Measurements from ENCODE around the gene GTF2H1. TPM values are rescaled to one million over a fixed set of nuclear protein-coding genes. Genes with fewer than 3 reads are reported as not detected.
A peak's percentile ranks its signal among the peaks of the same experiment; 100 is the strongest.

Gene GTF2H1
- total and polyA plus RNA-seq, 7 donors = 14.5 to 39.2 (median 23.0) TPM

DNA sequence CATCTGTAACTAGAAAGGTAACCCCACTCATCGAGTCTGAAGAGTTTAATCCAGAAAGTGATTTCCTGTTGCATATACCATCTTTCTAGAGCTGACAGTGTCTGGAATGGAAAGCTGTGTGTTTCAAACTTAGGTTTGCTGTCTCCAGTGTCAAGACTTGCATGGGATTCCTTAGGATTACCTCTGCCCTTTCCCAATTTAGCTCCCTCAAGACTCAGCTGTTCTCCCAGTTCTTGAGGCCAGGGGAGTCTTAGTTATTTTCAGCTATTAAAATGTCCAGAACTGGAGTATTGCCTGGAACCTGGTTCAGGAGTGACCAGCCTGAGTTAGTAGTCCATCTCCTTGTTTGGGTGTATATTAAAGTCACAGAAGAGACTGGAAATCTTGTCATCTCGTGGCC, 47.0 kb downstream of the GTF2H1 start:
- Histone ChIP-seq H3K4me1 (peaks cover 6% of the 10 kb centered on the region), H3K9me3 (no peaks in the 10 kb centered on the region), H3K4me3 (no peak overlapping the region), H3K27me3 (ENCODE audit: insufficient read depth in 3 of 3, low read length in 2 of 3) (no peaks in the 10 kb centered on the region), H3K36me3 (ENCODE audit: insufficient read depth in 1 of 2, low read depth in 1 of 2) (peaks cover 5 to 33% of the 10 kb centered on the region in 2 donors), H3K27ac (peak overlapping the region; percentile 43)
- DNase-seq (no peak), ATAC-seq (peak; percentile 33 to 89 (median 64))
- intact Hi-C loops (cut with DNase I) = no loop called here
- WGBS, 3 donors = 39 to 60% (median 52%) methylated on average over 2 of the region's 2 CpGs
- TF ChIP-seq, protein P1, sequence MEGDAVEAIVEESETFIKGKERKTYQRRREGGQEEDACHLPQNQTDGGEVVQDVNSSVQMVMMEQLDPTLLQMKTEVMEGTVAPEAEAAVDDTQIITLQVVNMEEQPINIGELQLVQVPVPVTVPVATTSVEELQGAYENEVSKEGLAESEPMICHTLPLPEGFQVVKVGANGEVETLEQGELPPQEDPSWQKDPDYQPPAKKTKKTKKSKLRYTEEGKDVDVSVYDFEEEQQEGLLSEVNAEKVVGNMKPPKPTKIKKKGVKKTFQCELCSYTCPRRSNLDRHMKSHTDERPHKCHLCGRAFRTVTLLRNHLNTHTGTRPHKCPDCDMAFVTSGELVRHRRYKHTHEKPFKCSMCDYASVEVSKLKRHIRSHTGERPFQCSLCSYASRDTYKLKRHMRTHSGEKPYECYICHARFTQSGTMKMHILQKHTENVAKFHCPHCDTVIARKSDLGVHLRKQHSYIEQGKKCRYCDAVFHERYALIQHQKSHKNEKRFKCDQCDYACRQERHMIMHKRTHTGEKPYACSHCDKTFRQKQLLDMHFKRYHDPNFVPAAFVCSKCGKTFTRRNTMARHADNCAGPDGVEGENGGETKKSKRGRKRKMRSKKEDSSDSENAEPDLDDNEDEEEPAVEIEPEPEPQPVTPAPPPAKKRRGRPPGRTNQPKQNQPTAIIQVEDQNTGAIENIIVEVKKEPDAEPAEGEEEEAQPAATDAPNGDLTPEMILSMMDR (IDR thresholded peaks at IDR 0.05) = no peak

DNA sequence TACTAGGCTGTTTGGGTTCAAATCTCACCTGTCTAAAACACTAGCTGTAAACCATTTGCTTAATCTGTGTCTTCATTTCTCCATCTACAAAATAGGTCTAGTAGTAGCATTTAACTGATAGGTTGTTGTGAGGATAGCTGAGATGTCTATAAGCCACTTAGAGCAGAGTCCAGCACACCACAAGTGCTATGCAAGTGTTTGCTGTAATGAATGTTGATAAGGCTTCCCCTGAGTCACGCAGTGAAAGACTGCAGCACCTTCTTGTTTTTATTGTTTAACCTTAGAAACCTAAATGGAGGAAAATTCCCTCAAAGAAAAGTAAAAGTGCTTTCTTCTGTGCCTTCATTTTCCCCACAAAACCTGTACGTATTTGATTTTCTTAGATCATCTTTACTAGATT, 48.9 kb downstream of the GTF2H1 start:
- intact Hi-C loops (cut with DNase I) = no loop called here
- Histone ChIP-seq H3K4me1 (peaks cover 6% of the 10 kb centered on the region), H3K4me3 (no peak overlapping the region), H3K27me3 (ENCODE audit: insufficient read depth in 3 of 3, low read length in 2 of 3) (no peaks in the 10 kb centered on the region), H3K36me3 (ENCODE audit: insufficient read depth in 1 of 2, low read depth in 1 of 2) (peaks cover 0 to 15% of the 10 kb centered on the region in 2 donors), H3K27ac (no peak overlapping the region), H3K9me3 (no peaks in the 10 kb centered on the region)
- DNase-seq = no peak
- ATAC-seq = no peak
- TF ChIP-seq, protein P1 (IDR thresholded peaks at IDR 0.05) = no peak
- WGBS, 3 donors = 90 to 94% (median 93%) methylated on average over 2 of the region's 2 CpGs

DNA sequence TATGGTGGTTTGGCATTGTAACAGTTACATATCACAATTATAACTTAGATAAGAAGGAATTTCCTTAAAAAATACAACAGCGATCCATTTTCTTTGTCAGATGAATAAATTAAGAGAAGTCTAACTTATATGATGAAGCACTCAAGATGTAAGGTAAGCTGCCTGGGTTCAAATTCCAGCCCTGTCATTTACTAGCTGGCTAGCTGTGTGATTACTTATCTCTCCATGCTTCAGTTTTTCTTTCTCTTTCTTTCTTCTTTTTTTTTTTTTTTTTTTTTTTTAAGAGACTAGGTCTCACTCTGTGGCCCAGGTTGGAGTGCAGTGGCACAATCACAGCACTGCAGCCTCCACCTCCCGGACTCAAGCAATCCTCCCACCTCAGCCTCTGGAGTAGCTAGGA, 49.8 kb downstream of the GTF2H1 start:
- ATAC-seq = no peak
- DNase-seq = no peak
- intact Hi-C loops (cut with DNase I) = no loop called here
- H3K4me3 ChIP-seq = no peak overlapping the region
- 99 to 100% (median 99%) methylated on average over 2 of the region's 2 CpGs for WGBS, 3 donors
- no peaks in the 10 kb centered on the region for H3K27me3 ChIP-seq (ENCODE audit: insufficient read depth in 3 of 3, low read length in 2 of 3)
- TF ChIP-seq, protein P1 (IDR thresholded peaks at IDR 0.05) = no peak
- peaks cover 6% of the 10 kb centered on the region for H3K4me1 ChIP-seq
- H3K36me3 ChIP-seq (ENCODE audit: insufficient read depth in 1 of 2, low read depth in 1 of 2) = peaks cover 0 to 6% of the 10 kb centered on the region in 2 donors
- no peak overlapping the region for H3K27ac ChIP-seq
- no peaks in the 10 kb centered on the region for H3K9me3 ChIP-seq

DNA sequence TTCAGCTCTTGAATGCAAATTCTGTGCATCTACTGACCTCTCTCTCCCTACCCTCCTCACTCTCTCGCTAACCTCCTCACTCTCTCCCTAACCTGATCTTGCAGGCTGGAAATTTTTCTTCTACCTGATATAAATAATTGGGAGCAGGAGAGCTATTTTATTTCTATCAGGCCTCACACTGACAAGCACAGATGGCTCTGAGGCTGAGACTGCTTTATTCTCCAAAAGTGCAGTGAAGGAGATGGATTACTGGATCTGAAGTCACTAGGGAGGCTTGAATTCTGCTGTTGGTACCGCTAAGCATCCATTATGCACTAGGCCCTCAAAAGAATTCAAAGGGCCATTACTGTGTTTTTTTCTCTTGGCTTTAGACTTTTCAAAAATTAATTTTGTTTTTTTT, 52.6 kb downstream of the GTF2H1 start:
- Histone ChIP-seq H3K36me3 (ENCODE audit: insufficient read depth in 1 of 2, low read depth in 1 of 2) (no peaks in the 10 kb centered on the region), H3K4me3 (no peak overlapping the region), H3K27ac (no peak overlapping the region), H3K9me3 (no peaks in the 10 kb centered on the region), H3K4me1 (no peaks in the 10 kb centered on the region), H3K27me3 (ENCODE audit: insufficient read depth in 3 of 3, low read length in 2 of 3) (no peaks in the 10 kb centered on the region)
- no peak for ATAC-seq
- no peak for DNase-seq
- 68 to 76% (median 70%) methylated on average over 2 of the region's 2 CpGs for WGBS, 3 donors
- intact Hi-C loops (cut with DNase I) = no loop called here
- TF ChIP-seq, protein P1 (IDR thresholded peaks at IDR 0.05) = no peak

DNA sequence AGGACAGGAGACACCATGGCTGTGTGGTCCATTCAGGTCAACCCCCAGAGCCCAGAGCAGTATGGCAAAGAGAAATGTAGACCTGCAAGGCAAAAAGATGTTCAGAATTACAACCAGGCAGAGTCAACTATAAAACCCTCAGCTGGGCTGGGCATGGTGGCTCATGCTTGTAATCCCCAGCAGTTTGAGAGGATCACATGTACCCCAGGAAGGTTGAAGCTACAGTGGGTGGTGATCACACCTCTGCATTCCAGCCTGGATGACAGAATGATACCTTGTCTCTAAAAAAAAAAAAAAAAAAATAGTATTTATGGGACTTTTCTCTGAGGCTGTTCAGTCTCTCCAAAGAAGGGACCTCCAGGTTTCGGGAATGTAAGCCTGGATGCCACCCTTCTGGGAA, 53.6 kb downstream of the GTF2H1 start:
- no peaks in the 10 kb centered on the region for H3K36me3 ChIP-seq (ENCODE audit: insufficient read depth in 1 of 2, low read depth in 1 of 2)
- H3K4me3 ChIP-seq = no peak overlapping the region
- no peak overlapping the region for H3K27ac ChIP-seq
- intact Hi-C loops (cut with DNase I) = no loop called here
- no peak for DNase-seq
- no peaks in the 10 kb centered on the region for H3K9me3 ChIP-seq
- 92 to 100% (median 100%) methylated on average over 1 of the region's 1 CpG for WGBS, 3 donors
- no peak for ATAC-seq
- no peaks in the 10 kb centered on the region for H3K4me1 ChIP-seq
- TF ChIP-seq, protein P1 (IDR thresholded peaks at IDR 0.05) = no peak
- H3K27me3 ChIP-seq (ENCODE audit: insufficient read depth in 3 of 3, low read length in 2 of 3) = no peaks in the 10 kb centered on the region
